Fibroblast of lung (primary cell): Measurements from ENCODE around the gene KRT8. TPM values are rescaled to one million over a fixed set of nuclear protein-coding genes. Genes with fewer than 3 reads are reported as not detected.

Source experiments
- DNase-seq, 2 donors: peaks; one replicate each; pipeline versions ENCODE4 v3.0.0 to v3.0.0-alpha.2; 2010; ENCODE audit warnings: low read depth in 2 of 2
- H2AFZ ChIP-seq: 2 replicates; pipeline ENCODE4 v1.5.1; 2012; ENCODE audit warnings: low read length, control low read depth, inconsistent platforms
- H3K27ac ChIP-seq: 2 replicates; pipeline ENCODE4 v1.5.1; 2011; ENCODE audit warnings: low read length, control low read depth; ENCODE audit not compliant: insufficient read depth
- H3K27me3 ChIP-seq: 2 replicates; pipeline ENCODE4 v1.5.1; 2011; ENCODE audit warnings: mild to moderate bottlenecking, low read length; ENCODE audit not compliant: control insufficient read depth, insufficient read depth
- H3K36me3 ChIP-seq: 2 replicates; pipeline ENCODE4 v1.5.1; 2011; ENCODE audit warnings: low read length; ENCODE audit not compliant: control insufficient read depth, insufficient read depth
- H3K4me1 ChIP-seq: 2 replicates; pipeline ENCODE4 v1.5.1; 2011; ENCODE audit warnings: low read length; ENCODE audit not compliant: control insufficient read depth, insufficient read depth; ENCODE audit errors: extremely low read depth
- H3K4me2 ChIP-seq: 2 replicates; pipeline ENCODE4 v1.5.1; 2011; ENCODE audit warnings: low read length, control low read depth; ENCODE audit not compliant: insufficient read depth; ENCODE audit errors: extremely low read depth
- H3K4me3 ChIP-seq, 4 experiments: fragments of 200-600 bp in 1 of 4; sonication (generic) in 1 of 4; replicated peaks in 1 of 4; 2 replicates each; pipeline ENCODE4 v1.5.1; 2011 to 2016; ENCODE audit warnings: low read length in 4 of 4, low read depth in 3 of 4, mild to moderate bottlenecking in 3 of 4, control low read depth in 2 of 4, inconsistent platforms in 1 of 4, mixed read lengths in 1 of 4; ENCODE audit not compliant: insufficient read depth in 1 of 4; ENCODE audit errors: control extremely low read depth in 1 of 4
- H3K79me2 ChIP-seq: 2 replicates; pipeline ENCODE4 v1.5.1; 2012; ENCODE audit warnings: mild to moderate bottlenecking, low read length, inconsistent platforms; ENCODE audit not compliant: control insufficient read depth, insufficient read depth
- H3K9ac ChIP-seq: 2 replicates; pipeline ENCODE4 v1.5.1; 2011; ENCODE audit warnings: mild to moderate bottlenecking, low read length, control low read depth; ENCODE audit not compliant: insufficient read depth
- H3K9me3 ChIP-seq: 2 replicates; pipeline ENCODE4 v1.5.1; 2012; ENCODE audit warnings: low read depth, low read length; ENCODE audit not compliant: control insufficient read depth, insufficient read depth
- H4K20me1 ChIP-seq: 2 replicates; pipeline ENCODE4 v1.5.1; 2011; ENCODE audit warnings: low read length; ENCODE audit not compliant: control insufficient read depth, insufficient read depth; ENCODE audit errors: extremely low read depth
- CTCF ChIP-seq, 2 donors: IDR thresholded peaks in 1 of 2; conservative IDR thresholded peaks in 1 of 2; 1 replicate in 1 of 2; 2 replicates in 1 of 2; pipeline ENCODE4 v1.5.1; 2011 to 2012; ENCODE audit warnings: low read length in 2 of 2, control low read depth in 1 of 2, inconsistent platforms in 1 of 2, low read depth in 1 of 2, mild to moderate bottlenecking in 1 of 2
- EZH2 ChIP-seq: IDR thresholded peaks from 2 replicates; pipeline ENCODE4 v1.5.1; 2012; ENCODE audit warnings: low read length, control low read depth, mild to moderate bottlenecking; ENCODE audit errors: missing control alignments
- polyA plus RNA-seq, 2 donors: library from polyadenylated mRNA; depleted of rRNA in 1 of 2; stranded (reverse) in 1 of 2; unstranded in 1 of 2; fragments of >200 nt; gene quantifications; 2 replicates each; pipeline ENCODE4 v1.2.1, GENCODE V29; 2011 to 2012; ENCODE audit warnings: missing spikeins in 1 of 2
- total RNA-seq: library from RNA; depleted of rRNA; stranded (reverse); fragments of >200 nt; gene quantifications from 2 replicates; pipeline ENCODE4 v1.2.1, GENCODE V29; 2014

The KRT8 gene
- total and polyA plus RNA-seq, 2 donors (not counting 1 experiment from before 2014, with no cell fraction given): 0.66 to 16.3 TPM

- no peak overlapping the region for H3K4me2 ChIP-seq
- H3K79me2 ChIP-seq: no peaks in the 10 kb centered on the region
- no peak overlapping the region for H3K4me3 ChIP-seq
These were observed 46.8 kb upstream of the KRT8 start for GRCh38 chr12:52951640-52952039.

GRCh38 chr12:52951126-52951525, 46.2 kb upstream of the KRT8 start:
- Histone ChIP-seq H3K27me3 (no peaks in the 10 kb centered on the region), H3K4me3 (no peak overlapping the region), H3K4me2 (no peak overlapping the region), H3K27ac (no peak overlapping the region), H3K4me1 (no peaks in the 10 kb centered on the region), H4K20me1 (no peaks in the 10 kb centered on the region), H2AFZ (no peak overlapping the region), H3K79me2 (no peaks in the 10 kb centered on the region), H3K9me3 (no peaks in the 10 kb centered on the region), H3K36me3 (no peaks in the 10 kb centered on the region), H3K9ac (no peak overlapping the region)
- TF ChIP-seq EZH2 (no peak), CTCF (conservative IDR thresholded peaks at IDR 0.05 in 1 of 2, IDR thresholded peaks at IDR 0.05 in 1 of 2; ENCODE audit: low read depth in 1 of 2, low read length in 2 of 2) (no peak)
- no peak for DNase-seq

More at GRCh38 chr12:52951640-52952039, 46.8 kb upstream of the KRT8 start:
- Histone ChIP-seq H3K36me3 (no peaks in the 10 kb centered on the region), H3K27me3 (no peaks in the 10 kb centered on the region), H3K9ac (no peak overlapping the region), H3K9me3 (no peaks in the 10 kb centered on the region), H2AFZ (no peak overlapping the region), H4K20me1 (no peaks in the 10 kb centered on the region), H3K27ac (no peak overlapping the region), H3K4me1 (no peaks in the 10 kb centered on the region)
- TF ChIP-seq EZH2: no peak
- TF ChIP-seq CTCF (conservative IDR thresholded peaks at IDR 0.05 in 1 of 2, IDR thresholded peaks at IDR 0.05 in 1 of 2; ENCODE audit: low read depth in 1 of 2, low read length in 2 of 2): no peak
- no peak for DNase-seq

GRCh38 chr12:52950553-52950952, 45.7 kb upstream of the KRT8 start:
- H3K9ac ChIP-seq: no peak overlapping the region
- no peaks in the 10 kb centered on the region for H3K4me1 ChIP-seq
- no peak overlapping the region for H3K4me3 ChIP-seq
- no peak overlapping the region for H2AFZ ChIP-seq
- TF ChIP-seq CTCF (conservative IDR thresholded peaks at IDR 0.05 in 1 of 2, IDR thresholded peaks at IDR 0.05 in 1 of 2; ENCODE audit: low read depth in 1 of 2, low read length in 2 of 2): no peak
- no peak for TF ChIP-seq EZH2
- no peaks in the 10 kb centered on the region for H3K27me3 ChIP-seq
- H3K9me3 ChIP-seq: no peaks in the 10 kb centered on the region
- H3K27ac ChIP-seq: no peak overlapping the region
- no peaks in the 10 kb centered on the region for H3K79me2 ChIP-seq
- H3K4me2 ChIP-seq: no peak overlapping the region
- DNase-seq: no peak
- H4K20me1 ChIP-seq: no peaks in the 10 kb centered on the region
- H3K36me3 ChIP-seq: no peaks in the 10 kb centered on the region
